Measurements from ENCODE around the gene PLCD1. TPM values are rescaled to one million over a fixed set of nuclear protein-coding genes. Genes with fewer than 3 reads are reported as not detected.

The PLCD1 gene
- total and polyA plus RNA-seq, 2 of the 8 experiments (the other 6 are each of a cell fraction or from before 2014, with no cell fraction given): 15.3 to 19.2 TPM

DNA sequence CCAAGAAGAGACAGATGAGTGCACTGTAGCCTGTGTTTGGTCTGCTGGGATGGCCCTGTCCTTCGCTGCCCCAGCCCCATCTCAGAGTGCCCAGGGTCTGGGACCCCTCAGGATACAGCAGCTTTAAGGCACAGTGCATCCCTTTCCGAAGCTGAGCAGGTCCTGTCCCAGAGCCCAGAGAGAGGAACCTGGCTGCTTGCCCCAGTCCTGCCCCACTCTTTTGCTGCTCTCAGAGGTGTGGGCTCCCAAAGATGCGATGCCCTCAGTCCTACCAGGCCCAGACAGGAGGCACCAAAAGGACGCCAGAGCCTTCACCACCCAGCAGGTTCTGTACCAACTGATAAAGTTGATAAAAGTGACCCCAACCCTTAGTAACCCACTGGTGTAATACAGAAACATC, 8.2 kb downstream of the PLCD1 start:
- ChIA-PET POLR2A (ENCODE audit: partially characterized antibody) (no interaction called here), CTCF (ENCODE audit: partially characterized antibody) (interaction anchor here (0.6 to 4.3 kb wide), 7 partner anchors 8 to 165 kb away, joined by 3 to 54 read pairs (median 4); no protein-coding TSS in a partner anchor)
- H3K56ac ChIP-seq (replicated peaks; ENCODE audit: insufficient read length, low read depth, low read length): no peak overlapping the region
- H2BK5ac ChIP-seq (ENCODE audit: low read depth, low read length): no peak overlapping the region
- no peaks in the 10 kb centered on the region for H3K9me3 ChIP-seq (ENCODE audit: insufficient read depth in 2 of 2, low read depth in 1 of 2, low read length in 1 of 2)
- H2BK20ac ChIP-seq (ENCODE audit: low read length): no peak overlapping the region
- WGBS, 2 experiments (ENCODE audit: extremely low coverage in 1 of 2, insufficient coverage in 1 of 2, insufficient read length in 1 of 2, insufficient replicate concordance in 2 of 2, low coverage in 1 of 2, low lambda C conversion rate in 2 of 2, missing lambda C conversion rate in 1 of 2): 82% methylated on average over 4 of the region's 4 CpGs; no CpG with 5 or more reads in 1 of the 2 experiments
- H3K79me2 ChIP-seq (ENCODE audit: control insufficient read depth in 1 of 2, insufficient read depth in 2 of 2, low read length in 2 of 2): no peaks in the 10 kb centered on the region
- no peak overlapping the region for H3K4me3 ChIP-seq (ENCODE audit: extremely low read depth in 1 of 4, insufficient read depth in 2 of 4, low read depth in 3 of 4, low read length in 4 of 4)
- no peaks in the 10 kb centered on the region; the same call in 1 of the 2 replicates for H3K79me1 ChIP-seq (ENCODE audit: low read depth, low read length)
- H3K4ac ChIP-seq (replicated peaks; ENCODE audit: insufficient read length, low read depth, low read length): no peak overlapping the region
- H4K8ac ChIP-seq (ENCODE audit: extremely low read depth, insufficient read depth, low read length): peak overlapping the region; percentile 29; the same call in 1 of the 2 replicates
- H4K20me1 ChIP-seq (replicated peaks in 1 of 2; ENCODE audit: control insufficient read depth in 1 of 2, insufficient read depth in 2 of 2, low read length in 2 of 2): peaks cover 9% of the 10 kb centered on the region in 2 experiments
- H3K23ac ChIP-seq (ENCODE audit: insufficient read length): no peak overlapping the region
- no peak overlapping the region for H2AFZ ChIP-seq (ENCODE audit: low read length)
- TF ChIP-seq, protein P1, sequence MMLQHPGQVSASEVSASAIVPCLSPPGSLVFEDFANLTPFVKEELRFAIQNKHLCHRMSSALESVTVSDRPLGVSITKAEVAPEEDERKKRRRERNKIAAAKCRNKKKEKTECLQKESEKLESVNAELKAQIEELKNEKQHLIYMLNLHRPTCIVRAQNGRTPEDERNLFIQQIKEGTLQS (IDR thresholded peaks at IDR 0.05; ENCODE audit: insufficient read depth, low read depth, low read length): no peak
- no peak for TF ChIP-seq POLR2A (IDR thresholded peaks at IDR 0.05; ENCODE audit: control extremely low read depth in 1 of 2, low read depth in 2 of 2, low read length in 2 of 2)
- TF ChIP-seq NANOG (IDR thresholded peaks at IDR 0.05; ENCODE audit: insufficient read depth, low read depth, low read length, poor library complexity, severe bottlenecking): no peak
- TF ChIP-seq, protein P2, sequence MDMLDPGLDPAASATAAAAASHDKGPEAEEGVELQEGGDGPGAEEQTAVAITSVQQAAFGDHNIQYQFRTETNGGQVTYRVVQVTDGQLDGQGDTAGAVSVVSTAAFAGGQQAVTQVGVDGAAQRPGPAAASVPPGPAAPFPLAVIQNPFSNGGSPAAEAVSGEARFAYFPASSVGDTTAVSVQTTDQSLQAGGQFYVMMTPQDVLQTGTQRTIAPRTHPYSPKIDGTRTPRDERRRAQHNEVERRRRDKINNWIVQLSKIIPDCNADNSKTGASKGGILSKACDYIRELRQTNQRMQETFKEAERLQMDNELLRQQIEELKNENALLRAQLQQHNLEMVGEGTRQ (IDR thresholded peaks at IDR 0.05; ENCODE audit: low read length): no peak
- no peak for TF ChIP-seq YY1 (IDR thresholded peaks at IDR 0.05; ENCODE audit: low read depth, low read length)
- no peak for TF ChIP-seq RFX5 (IDR thresholded peaks at IDR 0.05; ENCODE audit: borderline replicate concordance, low read depth, low read length)
- TF ChIP-seq GTF2F1 (IDR thresholded peaks at IDR 0.05; ENCODE audit: borderline replicate concordance, low read depth, low read length): no peak
- TF ChIP-seq BCL11A (IDR thresholded peaks at IDR 0.05; ENCODE audit: low read depth in 2 of 2, low read length in 2 of 2): no peak
- H3K23me2 ChIP-seq (ENCODE audit: low read depth, low read length): peaks cover 6% of the 10 kb centered on the region; the same call in 1 of the 2 replicates
- no peak overlapping the region for H2BK120ac ChIP-seq (replicated peaks; ENCODE audit: low read depth, low read length)
- no peak overlapping the region for H3K4me2 ChIP-seq (ENCODE audit: insufficient read depth in 1 of 2, low read depth in 2 of 2, low read length in 2 of 2)
- FAIRE-seq: no peak
- no peak overlapping the region for H3K14ac ChIP-seq (ENCODE audit: insufficient read length)
- H3K27ac ChIP-seq (ENCODE audit: low read depth, low read length): no peak overlapping the region
- DNase-seq (ENCODE audit: low read depth in 1 of 2, low spot score in 2 of 2): no peak
- peaks cover 0 to 8% (median 7%) of the 10 kb centered on the region in 4 experiments; a peak in 6 of 7 replicates for H3K27me3 ChIP-seq (replicated peaks in 1 of 4; ENCODE audit: control insufficient read depth in 3 of 4, extremely low read depth in 1 of 4, insufficient read depth in 3 of 4, low read length in 3 of 4)
- H3K9ac ChIP-seq (replicated peaks in 1 of 4; ENCODE audit: extremely low read depth in 1 of 4, low read depth in 3 of 4, low read length in 3 of 4): no peak overlapping the region; a peak in 1 of 7 replicates
- peaks cover 0 to under 1% (median 0%) of the 10 kb centered on the region in 4 experiments; a peak in 1 of 8 replicates for H3K36me3 ChIP-seq (ENCODE audit: control insufficient read depth in 2 of 4, insufficient read depth in 4 of 4, low read length in 3 of 4)
- no peak overlapping the region for H2BK15ac ChIP-seq (ENCODE audit: low read length)
- H4K91ac ChIP-seq (replicated peaks; ENCODE audit: insufficient read length, low read length): no peak overlapping the region
- H3K18ac ChIP-seq (ENCODE audit: extremely low read depth, low read length): no peak overlapping the region
- no peak overlapping the region for H2BK12ac ChIP-seq (ENCODE audit: low read depth, low read length)
- H2AK5ac ChIP-seq (ENCODE audit: low read depth, low read length): no peak overlapping the region
- H3K4me1 ChIP-seq (replicated peaks in 1 of 4; ENCODE audit: control insufficient read depth in 3 of 4, insufficient read depth in 4 of 4, low read length in 3 of 4): peaks cover 0 to 6% (median 2%) of the 10 kb centered on the region in 4 experiments; a peak in 4 of 7 replicates
- no peak overlapping the region for H4K5ac ChIP-seq (ENCODE audit: insufficient read length, low read depth, low read length)
